HG03159 (cell line): ENCODE data around the gene DUSP22.
A peak's percentile ranks its signal among the peaks of the same experiment; 100 is the strongest.

Experiments
- ATAC-seq: cut with Tn5 transposase; IDR thresholded peaks from one replicate; pipeline ENCODE4 v1.9.1; 2021; ENCODE audit warnings: mild to moderate bottlenecking, moderate library complexity; ENCODE audit not compliant: unreplicated experiment

DUSP22 gene

DNA sequence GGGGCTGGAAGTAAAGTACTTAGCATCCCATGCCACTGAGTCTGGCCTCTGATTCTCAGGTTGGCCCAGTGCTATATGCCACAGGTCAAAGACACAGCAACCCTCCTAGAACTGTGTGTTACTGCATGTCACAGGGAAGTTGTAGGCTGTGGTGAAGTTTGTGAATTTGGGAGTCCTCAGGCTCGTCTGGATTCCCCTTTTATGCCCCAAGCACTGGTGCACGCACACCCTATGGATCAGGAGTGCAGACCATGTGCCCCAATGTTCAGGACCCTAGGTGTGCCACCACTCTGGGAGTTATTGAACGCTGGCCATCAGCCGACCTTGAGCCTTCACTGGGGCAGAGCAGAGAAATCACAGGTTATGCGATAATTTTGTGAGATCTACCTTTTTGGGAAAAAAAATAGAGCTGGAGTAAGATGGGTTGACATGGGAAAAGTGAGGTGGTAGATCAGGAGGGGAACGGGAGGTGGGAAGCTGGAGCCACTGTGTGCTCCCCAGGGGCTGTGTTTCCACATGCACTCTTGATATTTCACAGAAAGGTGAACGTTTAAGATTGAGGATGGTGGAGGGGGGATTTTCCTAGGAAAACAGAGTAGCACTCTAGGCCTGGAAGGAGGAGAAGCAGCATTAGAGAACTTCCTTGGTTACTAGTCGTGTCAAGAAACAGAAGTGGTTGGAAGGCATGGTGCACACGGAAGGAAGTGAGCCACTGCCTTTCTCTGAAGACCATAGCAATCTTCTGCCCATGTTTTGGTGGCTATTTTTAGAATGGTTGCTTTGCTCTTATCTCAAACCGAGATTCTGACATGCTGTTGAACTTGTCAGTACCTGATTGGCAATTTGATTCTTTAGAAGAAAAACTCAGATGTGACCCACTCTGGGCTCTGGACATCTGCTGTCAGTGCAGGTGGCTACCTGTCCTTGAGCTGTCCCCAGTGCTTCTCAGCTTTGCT lies 44.1 kb downstream of the DUSP22 start:
- ATAC-seq, result no peak

GRCh38 chr6:337805-338368 lies 45.6 kb downstream of the DUSP22 start:
- ATAC-seq, result no peak

GRCh38 chr6:338815-339262 lies 46.6 kb downstream of the DUSP22 start:
- no peak for ATAC-seq

GRCh38 chr6:339480-339879 lies 47.2 kb downstream of the DUSP22 start:
- no peak for ATAC-seq

GRCh38 chr6:340186-340955 lies 48.1 kb downstream of the DUSP22 start:
- no peak for ATAC-seq

DNA sequence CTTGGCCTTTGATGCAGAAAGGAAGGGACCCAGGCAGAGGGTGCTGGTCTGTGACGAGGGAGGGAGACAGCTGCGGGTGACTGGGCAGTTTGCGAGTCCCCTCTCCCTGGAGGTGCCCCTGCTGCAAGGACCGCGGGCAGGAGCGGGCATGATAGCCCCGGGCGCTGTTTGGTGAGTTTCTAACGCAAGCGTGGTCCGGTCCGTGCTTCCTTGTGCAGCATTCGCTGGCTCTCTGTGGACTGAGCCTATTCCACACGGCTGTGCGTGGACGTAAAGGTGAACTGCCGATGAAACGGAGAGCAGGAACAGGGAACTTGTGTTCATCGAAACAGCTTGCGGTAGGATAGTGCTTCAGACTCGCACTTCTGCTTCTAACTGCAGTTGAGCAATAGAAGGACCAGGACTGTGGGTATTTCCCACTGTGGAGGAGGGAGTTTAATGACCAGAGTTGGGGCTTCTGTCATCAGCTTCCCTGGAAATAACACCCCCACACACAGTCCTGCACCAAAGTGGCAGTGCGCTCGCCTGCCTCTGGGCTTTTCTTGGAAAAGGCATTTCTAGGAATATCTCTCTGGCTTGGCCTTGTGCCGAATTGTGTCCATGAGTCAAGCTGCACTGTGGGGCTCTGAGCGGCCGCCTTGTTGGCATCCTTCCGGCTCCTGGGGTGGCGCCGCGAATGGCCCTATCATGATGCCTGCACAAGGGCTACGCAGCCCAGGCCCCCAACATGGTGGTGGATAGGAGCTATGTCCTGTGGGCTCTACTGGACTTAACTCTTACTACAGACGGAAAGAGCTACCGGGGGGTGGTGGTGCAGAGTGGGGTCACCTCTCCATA lies 48.9 kb downstream of the DUSP22 start:
- ATAC-seq, result peak; percentile 29

- peak; percentile 42 for ATAC-seq
Observed at GRCh38 chr6:341914-342831, 49.9 kb downstream of the DUSP22 start.

DNA sequence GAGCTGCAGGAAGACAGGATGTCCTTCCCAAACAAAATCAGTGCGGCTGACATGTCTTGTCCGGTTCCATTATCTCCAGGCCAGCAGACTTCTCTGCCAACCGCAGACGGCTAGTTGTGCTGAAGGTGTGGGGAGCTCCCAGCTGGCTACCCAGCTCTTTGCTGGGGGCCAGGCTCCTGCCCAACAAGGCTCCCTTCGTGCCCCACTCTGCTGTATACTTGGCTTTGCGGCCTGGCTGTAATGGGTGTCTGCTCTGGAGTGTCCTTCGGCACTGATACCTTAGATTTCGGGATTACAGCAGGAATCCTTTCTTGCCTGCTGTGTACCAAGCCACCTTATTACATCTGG lies 50.5 kb downstream of the DUSP22 start:
- ATAC-seq, result no peak

DNA sequence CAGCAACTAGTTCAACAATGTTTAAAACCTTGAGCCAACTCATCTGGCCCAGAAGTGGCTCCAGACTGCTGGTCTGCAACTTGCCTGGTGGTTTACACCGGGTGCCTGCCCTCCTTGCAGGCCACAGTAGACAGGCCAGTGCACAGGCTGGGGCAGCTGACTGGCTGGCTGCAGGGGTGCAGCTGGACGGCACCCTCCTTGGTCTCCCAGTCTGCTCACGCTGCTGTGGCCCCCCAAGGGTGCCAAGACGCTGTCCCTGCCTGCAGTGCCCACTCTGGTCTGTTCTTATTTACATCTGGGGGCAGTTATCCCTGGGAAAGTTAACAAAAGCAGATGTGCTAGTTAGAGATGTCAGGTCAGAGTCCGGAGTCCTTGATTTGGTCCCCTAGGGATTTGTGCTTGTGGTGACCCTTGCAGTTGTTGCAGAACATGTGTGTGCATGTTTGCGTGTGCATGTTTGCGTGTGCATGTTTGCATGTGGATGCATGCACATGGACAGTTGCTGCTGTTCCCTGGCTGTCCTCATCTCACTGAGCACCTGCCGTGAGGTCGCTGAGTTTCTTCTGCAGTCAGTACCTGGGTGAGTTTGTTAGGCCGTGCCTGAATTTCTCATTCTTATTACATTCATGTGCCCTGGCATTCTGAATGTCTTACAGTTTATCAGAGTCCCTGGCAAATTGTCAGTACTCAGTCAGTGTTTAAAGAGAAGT lies 51.1 kb downstream of the DUSP22 start:
- ATAC-seq, result no peak

- ATAC-seq, result no peak
Observed at GRCh38 chr6:343960-344815, 51.9 kb downstream of the DUSP22 start.

DNA sequence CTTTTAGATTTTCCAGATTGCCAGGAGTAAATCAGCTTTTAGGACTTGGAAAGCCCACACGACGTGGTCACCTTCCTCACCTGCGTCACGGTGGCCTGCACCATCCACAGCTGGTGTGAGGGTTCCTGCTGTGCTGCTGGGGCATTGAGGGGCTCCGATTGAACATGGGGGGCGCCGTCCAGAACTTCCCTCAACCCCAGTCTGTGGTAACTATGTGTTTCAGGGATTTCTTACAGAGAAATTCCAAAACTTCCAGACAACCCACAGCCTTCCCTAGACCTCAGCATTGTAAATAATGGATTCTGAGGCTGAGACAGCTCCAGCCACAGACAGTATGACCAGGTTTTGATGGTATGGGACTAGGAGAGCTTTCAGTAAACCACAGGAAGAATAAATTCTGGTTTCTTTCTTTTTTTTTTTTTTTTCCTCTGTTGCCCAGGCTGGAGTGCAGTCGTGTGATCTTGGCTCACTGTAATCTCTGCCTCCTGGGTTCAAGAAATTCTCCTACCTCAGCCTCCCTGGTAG lies 52.6 kb downstream of the DUSP22 start:
- ATAC-seq, result no peak

DNA sequence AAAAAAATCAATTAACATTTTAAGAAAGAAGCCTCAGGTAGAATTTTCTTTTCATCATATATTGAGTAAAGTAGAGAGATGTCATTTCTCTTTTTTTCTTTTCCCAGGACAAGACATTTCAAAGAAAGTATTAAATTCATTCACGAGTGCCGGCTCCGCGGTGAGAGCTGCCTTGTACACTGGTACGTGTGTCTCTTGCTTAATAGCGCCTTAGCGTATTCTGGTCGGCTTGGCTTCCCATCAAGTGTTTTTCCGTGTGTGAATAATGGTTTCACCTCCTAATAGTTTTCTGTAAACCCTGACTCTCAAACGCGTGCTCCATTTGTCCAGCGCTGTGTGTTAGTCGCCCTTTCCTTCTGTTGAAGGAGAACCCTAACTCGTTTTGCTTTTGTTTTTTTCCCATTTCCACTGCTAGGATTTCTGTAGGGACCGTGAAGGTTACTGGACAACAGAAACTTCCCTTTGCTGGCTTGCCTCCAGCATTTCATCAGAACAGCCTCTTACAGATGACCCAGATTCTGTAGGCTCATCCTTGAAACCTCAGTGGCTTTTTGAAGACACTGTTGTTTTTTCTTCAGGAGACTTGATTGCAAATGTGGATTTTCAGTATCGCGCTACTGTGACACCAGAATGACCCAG lies 53.6 kb downstream of the DUSP22 start:
- no peak for ATAC-seq

GRCh38 chr6:346386-347030 lies 54.2 kb downstream of the DUSP22 start:
- no peak for ATAC-seq

- ATAC-seq, result peak; percentile 61
Observed at GRCh38 chr6:347232-347631, 54.9 kb downstream of the DUSP22 start.

- no peak for ATAC-seq
Observed at GRCh38 chr6:347951-348859, 55.9 kb downstream of the DUSP22 start.

DNA sequence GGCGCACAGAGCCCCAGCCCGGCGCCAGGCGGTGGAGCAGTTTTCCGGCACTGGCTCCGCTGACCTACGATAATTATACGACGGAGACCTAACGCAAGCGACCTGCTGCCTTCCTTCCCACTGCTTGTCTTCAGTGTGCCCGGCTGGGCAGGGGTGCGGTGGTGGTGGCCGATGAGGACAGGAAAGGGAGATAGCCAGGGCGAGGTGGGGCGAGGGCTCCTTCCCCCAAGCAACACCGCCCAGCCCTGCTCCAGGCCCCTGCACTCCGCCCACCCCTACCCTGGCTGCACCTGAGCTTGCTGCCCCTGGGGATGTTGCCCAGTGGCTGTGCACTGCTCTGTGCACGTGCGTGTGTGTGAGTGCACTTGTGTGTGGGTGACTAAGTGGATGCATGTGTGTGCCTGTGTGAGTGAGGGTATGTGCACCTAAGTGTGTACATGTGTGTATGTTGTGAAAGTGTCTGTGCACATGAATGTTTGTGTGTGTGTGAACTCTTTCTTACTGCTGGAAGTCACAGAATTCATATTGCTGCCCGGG lies 56.6 kb downstream of the DUSP22 start:
- ATAC-seq, result no peak
